ENCODE measurements around the gene CTSL.

- TF ChIP-seq EZH2 (IDR thresholded peaks at IDR 0.05; ENCODE audit: borderline replicate concordance, low read length), result no peak
- TF ChIP-seq, protein P1, sequence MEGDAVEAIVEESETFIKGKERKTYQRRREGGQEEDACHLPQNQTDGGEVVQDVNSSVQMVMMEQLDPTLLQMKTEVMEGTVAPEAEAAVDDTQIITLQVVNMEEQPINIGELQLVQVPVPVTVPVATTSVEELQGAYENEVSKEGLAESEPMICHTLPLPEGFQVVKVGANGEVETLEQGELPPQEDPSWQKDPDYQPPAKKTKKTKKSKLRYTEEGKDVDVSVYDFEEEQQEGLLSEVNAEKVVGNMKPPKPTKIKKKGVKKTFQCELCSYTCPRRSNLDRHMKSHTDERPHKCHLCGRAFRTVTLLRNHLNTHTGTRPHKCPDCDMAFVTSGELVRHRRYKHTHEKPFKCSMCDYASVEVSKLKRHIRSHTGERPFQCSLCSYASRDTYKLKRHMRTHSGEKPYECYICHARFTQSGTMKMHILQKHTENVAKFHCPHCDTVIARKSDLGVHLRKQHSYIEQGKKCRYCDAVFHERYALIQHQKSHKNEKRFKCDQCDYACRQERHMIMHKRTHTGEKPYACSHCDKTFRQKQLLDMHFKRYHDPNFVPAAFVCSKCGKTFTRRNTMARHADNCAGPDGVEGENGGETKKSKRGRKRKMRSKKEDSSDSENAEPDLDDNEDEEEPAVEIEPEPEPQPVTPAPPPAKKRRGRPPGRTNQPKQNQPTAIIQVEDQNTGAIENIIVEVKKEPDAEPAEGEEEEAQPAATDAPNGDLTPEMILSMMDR (IDR thresholded peaks at IDR 0.05; ENCODE audit: low read length), result no peak
Observed at GRCh38 chr9:87677776-87678587, 47.9 kb upstream of the CTSL start.

All from OCI-LY1 (cell line).